GM23338 (cell line): ENCODE data around the gene HCN1.
"Not testable (repeated sequence)": the region's sequence is repeated elsewhere in the genome, so short reads cannot be mapped to it uniquely, and the experiment has no call there.

ENCODE experiments used
- CTCF ChIP-seq, 2 experiments: fragments of 200-600 bp in 1 of 2; sonication (generic) in 1 of 2; conservative IDR thresholded peaks; 2 replicates each; pipeline versions ENCODE4 v1.5.1 to v1.6.1; 2016 to 2017; ENCODE audit warnings: antibody characterized with exemption in 2 of 2, low read depth in 2 of 2, mild to moderate bottlenecking in 2 of 2, moderate library complexity in 1 of 2
- EZH2 ChIP-seq: fragments of 200-600 bp; sonication (generic); IDR thresholded peaks from one replicate; pipeline ENCODE4 v1.8.0; 2017; ENCODE audit warnings: antibody characterized with exemption, mild to moderate bottlenecking, low read depth; ENCODE audit not compliant: unreplicated experiment
- REST ChIP-seq: IDR thresholded peaks from one replicate; pipeline ENCODE4 v1.6.1; 2018; ENCODE audit warnings: antibody characterized with exemption; ENCODE audit not compliant: unreplicated experiment

GRCh38 chr5:45312627-45313026, 383.6 kb downstream of the HCN1 start:
- TF ChIP-seq EZH2; CTCF (conservative IDR thresholded peaks at IDR 0.05; ENCODE audit: low read depth in 2 of 2); REST: not testable (repeated sequence)
